Heart left ventricle (tissue), 16 donors: ENCODE results near the gene BCR. TPM values are rescaled to one million over a fixed set of nuclear protein-coding genes. Genes with fewer than 3 reads are reported as not detected.

Source experiments
- ATAC-seq, 4 donors: fragments of 200-7000 bp; cut with Tn5 transposase; one replicate each; pipeline ENCODE4 v1.9.1; 2020 to 2022; ENCODE audit warnings: moderate library complexity in 4 of 4, mild to moderate bottlenecking in 3 of 4, moderate number of reproducible peaks in 1 of 4
- DNase-seq, 5 donors: peaks; one replicate each; pipeline ENCODE4 v3.0.0-alpha.2; 2020
- H3K27ac ChIP-seq, 12 donors: fragments of 200-600 bp; sonication (generic) in 4 of 12; one replicate each; pipeline versions ENCODE4 v1.5.0 to v1.8.0; 2016 to 2022; ENCODE audit warnings: mild to moderate bottlenecking in 2 of 12
- H3K27me3 ChIP-seq, 9 donors: fragments of 200-600 bp; sonication (generic) in 2 of 9; one replicate each; pipeline versions ENCODE4 v1.5.1 to v1.8.0; 2016 to 2022; ENCODE audit warnings: mild to moderate bottlenecking in 3 of 9
- H3K36me3 ChIP-seq, 9 donors: fragments of 200-600 bp; sonication (generic) in 2 of 9; one replicate each; pipeline versions ENCODE4 v1.5.0 to v1.8.0; 2018 to 2022; ENCODE audit warnings: mild to moderate bottlenecking in 2 of 9
- H3K4me1 ChIP-seq, 12 donors: fragments of 200-600 bp; sonication (generic) in 4 of 12; one replicate each; pipeline versions ENCODE4 v1.5.0 to v1.8.0; 2016 to 2022; ENCODE audit warnings: mild to moderate bottlenecking in 3 of 12
- H3K4me3 ChIP-seq, 12 donors: fragments of 200-600 bp; sonication (generic) in 4 of 12; one replicate each; pipeline versions ENCODE4 v1.5.0 to v1.8.0; 2017 to 2022; ENCODE audit warnings: mild to moderate bottlenecking in 9 of 12, moderate library complexity in 4 of 12
- H3K9me3 ChIP-seq, 12 donors: fragments of 200-600 bp; sonication (generic) in 4 of 12; one replicate each; pipeline versions ENCODE4 v1.5.0 to v1.8.0; 2016 to 2022; ENCODE audit warnings: mild to moderate bottlenecking in 1 of 12
- POLR2A ChIP-seq, 2 donors: fragments of 450-650 bp; IDR thresholded peaks; one replicate each; pipeline ENCODE4 v1.6.1; 2017; ENCODE audit warnings: antibody characterized with exemption in 2 of 2, mild to moderate bottlenecking in 2 of 2, moderate library complexity in 2 of 2
- WGBS, 4 donors: extraction: QIAGEN DNeasy Blood & Tissue Kit in 2 of 4; methylation state at CpG; one replicate each; pipeline versions ENCODE4 v1.1.5 to v1.1.7; 2013 to 2018; 5-methylcytosine and 5-hydroxymethylcytosine counted together
- intact Hi-C, 10 donors: fragments of 100-400 bp; cut with DNase I; formaldehyde crosslinking; loops; one replicate each; pipeline versions ENCODE4 v1.11.1 to v1.14.2; 2022
- polyA plus RNA-seq, 2 donors: library from polyadenylated mRNA; stranded (reverse); fragments of 200-250 nt; gene quantifications; one replicate each; pipeline ENCODE4 v1.2.3, GENCODE V29; 2013
- total RNA-seq, 9 donors: library from RNA; depleted of rRNA in 2 of 9; stranded (reverse); fragments of >200 nt in 2 of 9; fragmentation: NEBNext Ultra II Directional in 3 of 9; extraction: Animal tissue kit (Norgen Biotek cat#: 25700) in 3 of 9; gene quantifications; one replicate each; pipeline versions ENCODE4 v1.1.0 to v1.2.4, GENCODE V29; 2016 to 2023
- TF ChIP-seq, protein P1 (sequence below), 12 donors: fragments of 200-600 bp; sonication (generic) in 4 of 12; IDR thresholded peaks; one replicate each; pipeline versions ENCODE4 v1.5.0 to v1.8.0; 2018 to 2022; ENCODE audit warnings: antibody characterized with exemption in 12 of 12, mild to moderate bottlenecking in 5 of 12
- donor health status: ischemic (EF 13 %, LVEDD 7.1; RV severe dilation, severe dysfunction).
- donor health status: healthy with polysubstance abuse.
- donor health status: DM: no; HTN: yes; CAD: no.
- donor health status: DM: no; HTN: no; CAD: no.
- donor health status: ischemic (EF 25% LVEDD 6.9; RV normal size, moderate dysfunction).
- donor health status: ischemic (EF 25% LVEDD 5.7; RV mildly dilated, moderate dysfunction).
- donor health status: healthy.
- donor health status: DM: yes; HTN: yes; CAD: no.
- donor health status: ischemic (EF 35%, LVEDD 5.7; RV mildly dilated, moderate dysfunction).
- donor health status: nonischemic (EF 11% LVEDD 7.7; RV severe dilation, severe dysfunction).
- donor health status: DM: yes; HTN: yes; CAD: no.
- donor health status: PGD.
- donor health status: ischemic (EF 29% LVEDD 5.4; RV normal size, mild dysfunction).
- donor health status: nonischemic (EF 23%, LVEDD 6.1; RV moderate dilation, normal function).

BCR gene
- total and polyA plus RNA-seq, 11 donors, result 12.6 to 51.1 (median 28.7) TPM

DNA sequence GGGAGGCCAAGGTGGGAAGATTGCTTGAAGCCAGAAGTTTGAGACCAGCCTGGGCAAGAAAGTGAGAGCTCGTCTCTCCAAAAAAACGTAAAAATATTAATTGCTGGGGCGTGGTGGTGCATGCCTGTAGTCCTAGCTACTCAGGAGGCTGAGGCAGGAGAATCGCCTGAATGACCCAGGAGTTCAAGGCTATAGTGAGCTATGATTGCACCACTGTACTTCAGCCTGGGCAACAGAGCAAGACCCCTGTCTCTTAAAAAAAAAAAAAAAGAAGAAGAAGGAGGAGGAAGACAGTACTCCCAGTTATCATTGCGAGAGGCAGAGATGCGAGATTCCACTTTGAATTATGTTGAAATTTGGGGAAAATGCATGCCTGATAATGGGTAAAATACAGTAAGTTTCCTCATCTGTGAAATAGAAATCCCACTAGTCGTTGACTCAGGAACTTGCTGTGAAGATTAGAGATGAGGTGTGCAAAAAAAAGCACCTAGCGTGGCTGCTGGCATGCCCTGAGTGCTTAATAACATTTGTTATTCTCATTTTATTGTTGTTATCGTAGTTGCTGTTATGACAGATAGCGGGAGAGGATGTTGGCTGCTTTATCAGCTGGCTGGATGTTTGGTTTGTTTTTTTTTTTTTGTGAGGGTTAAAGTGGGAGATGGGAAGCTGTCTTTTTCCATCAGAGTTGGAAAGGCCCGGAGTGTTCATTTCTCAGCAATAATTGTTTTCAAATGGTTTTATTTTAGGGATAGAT lies 33.4 kb downstream of the BCR start:
- 54 to 62% (median 59%) methylated on average over 11 of the region's 11 CpGs for WGBS, 4 donors
- H3K4me3 ChIP-seq, result no peak overlapping the region
- intact Hi-C loops, result no loop called here
- H3K4me1 ChIP-seq, result peaks cover 19 to 75% (median 55%) of the 10 kb centered on the region in 12 donors
- TF ChIP-seq, protein P1, sequence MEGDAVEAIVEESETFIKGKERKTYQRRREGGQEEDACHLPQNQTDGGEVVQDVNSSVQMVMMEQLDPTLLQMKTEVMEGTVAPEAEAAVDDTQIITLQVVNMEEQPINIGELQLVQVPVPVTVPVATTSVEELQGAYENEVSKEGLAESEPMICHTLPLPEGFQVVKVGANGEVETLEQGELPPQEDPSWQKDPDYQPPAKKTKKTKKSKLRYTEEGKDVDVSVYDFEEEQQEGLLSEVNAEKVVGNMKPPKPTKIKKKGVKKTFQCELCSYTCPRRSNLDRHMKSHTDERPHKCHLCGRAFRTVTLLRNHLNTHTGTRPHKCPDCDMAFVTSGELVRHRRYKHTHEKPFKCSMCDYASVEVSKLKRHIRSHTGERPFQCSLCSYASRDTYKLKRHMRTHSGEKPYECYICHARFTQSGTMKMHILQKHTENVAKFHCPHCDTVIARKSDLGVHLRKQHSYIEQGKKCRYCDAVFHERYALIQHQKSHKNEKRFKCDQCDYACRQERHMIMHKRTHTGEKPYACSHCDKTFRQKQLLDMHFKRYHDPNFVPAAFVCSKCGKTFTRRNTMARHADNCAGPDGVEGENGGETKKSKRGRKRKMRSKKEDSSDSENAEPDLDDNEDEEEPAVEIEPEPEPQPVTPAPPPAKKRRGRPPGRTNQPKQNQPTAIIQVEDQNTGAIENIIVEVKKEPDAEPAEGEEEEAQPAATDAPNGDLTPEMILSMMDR (IDR thresholded peaks at IDR 0.05), result no peak
- no peak for TF ChIP-seq POLR2A (IDR thresholded peaks at IDR 0.05)
- ATAC-seq, result peak in 1 of 4 donors; percentile 27
- no peaks in the 10 kb centered on the region for H3K36me3 ChIP-seq
- no peak for DNase-seq
- H3K27ac ChIP-seq, result peak overlapping the region in 8 of 12 donors; percentile 3 to 65 (median 55)
- H3K27me3 ChIP-seq, result no peaks in the 10 kb centered on the region
- H3K9me3 ChIP-seq, result no peaks in the 10 kb centered on the region

DNA sequence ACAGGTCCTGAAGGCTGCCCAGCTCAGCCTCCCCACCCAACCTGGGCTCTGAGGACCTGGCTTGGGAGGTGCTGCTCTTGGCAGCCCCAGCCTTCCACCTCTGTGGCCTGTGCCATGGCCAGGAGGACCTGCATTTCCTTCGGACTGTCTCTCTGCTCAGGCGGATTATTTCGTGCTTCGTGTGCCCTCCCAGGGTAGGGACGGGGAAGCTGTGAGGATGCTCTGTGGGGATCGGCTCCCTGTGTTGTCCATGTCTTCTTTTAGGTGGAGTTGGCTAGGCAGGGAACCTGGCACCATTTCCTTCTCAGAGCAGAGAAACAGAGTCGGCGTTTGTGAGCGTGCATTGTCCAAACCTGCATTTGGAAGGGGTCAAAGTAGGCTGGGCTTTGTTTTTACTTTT lies 34.1 kb downstream of the BCR start:
- Histone ChIP-seq H3K4me3 (no peak overlapping the region), H3K4me1 (peaks cover 19 to 82% (median 61%) of the 10 kb centered on the region in 12 donors), H3K27me3 (no peaks in the 10 kb centered on the region), H3K9me3 (no peaks in the 10 kb centered on the region), H3K36me3 (no peaks in the 10 kb centered on the region), H3K27ac (peak overlapping the region in 8 of 12 donors; percentile 3 to 65 (median 55))
- intact Hi-C loops, result no loop called here
- ATAC-seq (no peak), DNase-seq (peak in 1 of 5 donors; percentile 50)
- WGBS, 4 donors, result 67 to 76% (median 73%) methylated on average over 9 of the region's 9 CpGs
- no peak for TF ChIP-seq POLR2A (IDR thresholded peaks at IDR 0.05)
- TF ChIP-seq, protein P1 (IDR thresholded peaks at IDR 0.05), result no peak

DNA sequence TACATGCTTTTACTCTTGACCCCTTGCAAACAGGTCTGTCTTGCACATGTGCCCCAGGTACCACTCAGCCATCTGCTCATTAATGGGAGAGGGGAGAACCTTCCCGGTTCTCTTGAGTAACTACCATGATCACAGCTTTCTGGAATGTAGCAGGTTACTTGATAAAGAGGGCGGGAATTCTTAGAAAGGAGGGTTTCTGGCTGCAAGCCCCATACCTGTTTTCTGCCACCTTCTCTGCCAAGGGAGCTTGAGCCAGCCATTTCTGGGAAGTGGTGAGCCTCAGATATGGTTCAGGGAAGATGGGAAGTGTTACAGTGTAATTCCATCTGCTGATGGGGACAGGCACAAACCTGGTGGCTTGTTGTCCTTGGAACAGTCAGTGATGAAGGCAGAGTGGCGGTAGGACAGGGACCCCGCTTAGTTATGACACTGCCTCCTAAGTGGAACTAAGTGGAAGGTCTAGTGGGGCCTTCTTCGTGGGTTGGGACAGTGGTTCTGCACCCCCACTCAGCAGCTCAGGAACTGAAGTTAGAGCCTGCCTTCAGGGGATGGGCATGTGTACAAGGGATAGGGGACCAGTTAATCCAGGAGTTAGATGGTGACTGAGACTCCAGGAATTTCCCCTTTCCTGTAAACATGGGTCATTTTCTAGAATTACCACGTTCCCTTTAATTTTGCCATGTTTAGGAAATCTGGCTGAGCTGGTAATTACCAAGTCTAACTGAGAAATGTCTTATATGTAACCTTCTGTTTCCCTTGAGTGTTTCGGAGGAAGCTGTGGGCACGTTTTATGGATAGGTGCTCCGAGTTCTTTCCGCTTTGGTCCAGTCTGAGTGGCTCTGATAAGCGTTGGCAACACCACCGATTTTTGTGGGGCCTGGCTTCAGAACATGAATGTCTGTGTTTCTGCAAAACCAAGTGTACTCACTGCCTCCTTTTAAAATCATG lies 35.3 kb downstream of the BCR start:
- Histone ChIP-seq H3K4me1 (peaks cover 22 to 93% (median 72%) of the 10 kb centered on the region in 12 donors), H3K27ac (peak overlapping the region in 8 of 12 donors; percentile 23 to 63 (median 48)), H3K9me3 (no peaks in the 10 kb centered on the region), H3K27me3 (no peaks in the 10 kb centered on the region), H3K4me3 (no peak overlapping the region), H3K36me3 (no peaks in the 10 kb centered on the region)
- intact Hi-C loops, result loop anchor here in 4 of 10 donors (2.0 to 5.0 kb wide), 2 partner anchors 19 to 33 kb away; partner anchors contain the start of gene BCR (in 3 of the 4)
- ATAC-seq (peak in 2 of 4 donors; percentile 26 to 31), DNase-seq (no peak)
- TF ChIP-seq, protein P1 (IDR thresholded peaks at IDR 0.05), result no peak
- TF ChIP-seq POLR2A (IDR thresholded peaks at IDR 0.05), result no peak
- 39 to 52% (median 46%) methylated on average over 12 of the region's 12 CpGs for WGBS, 4 donors
